Stimulated activated memory B cell treated with anti-CD40 and anti-IgM and Interleukin-4, amounts not matched to agents 10 μg/mL and 1 μg/mL and 100 μg/mL, for 72 hours (primary cell): ENCODE results near the gene RPL7L1.
A peak's percentile ranks its signal among the peaks of the same experiment; 100 is the strongest.

Experiments
- ATAC-seq: fragments of 150-1000 bp; cut with Tn5 transposase; 2 replicates; pipeline ENCODE4 v1.10.0; 2021
- H3K27ac Mint-ChIP-seq: one replicate; pipeline ENCODE4 v1.8.0; 2022; ENCODE audit warnings: mild to moderate bottlenecking, mixed read lengths
- H3K27me3 Mint-ChIP-seq: one replicate; pipeline ENCODE4 v1.8.0; 2022; ENCODE audit warnings: mixed read lengths
- H3K36me3 Mint-ChIP-seq: one replicate; pipeline ENCODE4 v1.8.0; 2022; ENCODE audit warnings: mixed read lengths
- H3K4me1 Mint-ChIP-seq: one replicate; pipeline ENCODE4 v1.8.0; 2022; ENCODE audit warnings: mixed read lengths
- H3K4me3 Mint-ChIP-seq: one replicate; pipeline ENCODE4 v1.8.0; 2022; ENCODE audit warnings: mild to moderate bottlenecking, moderate library complexity, mixed read lengths
- H3K9me3 Mint-ChIP-seq: one replicate; pipeline ENCODE4 v1.8.0; 2022; ENCODE audit warnings: mixed read lengths

RPL7L1 gene

GRCh38 chr6:42907336-42907735 lies 27.9 kb downstream of the RPL7L1 start:
- Mint-ChIP-seq H3K27ac (no peak overlapping the region), H3K27me3 (peaks cover 8% of the 10 kb centered on the region), H3K9me3 (no peaks in the 10 kb centered on the region), H3K4me1 (peaks cover 5% of the 10 kb centered on the region), H3K36me3 (no peaks in the 10 kb centered on the region), H3K4me3 (no peak overlapping the region)
- no peak for ATAC-seq

DNA sequence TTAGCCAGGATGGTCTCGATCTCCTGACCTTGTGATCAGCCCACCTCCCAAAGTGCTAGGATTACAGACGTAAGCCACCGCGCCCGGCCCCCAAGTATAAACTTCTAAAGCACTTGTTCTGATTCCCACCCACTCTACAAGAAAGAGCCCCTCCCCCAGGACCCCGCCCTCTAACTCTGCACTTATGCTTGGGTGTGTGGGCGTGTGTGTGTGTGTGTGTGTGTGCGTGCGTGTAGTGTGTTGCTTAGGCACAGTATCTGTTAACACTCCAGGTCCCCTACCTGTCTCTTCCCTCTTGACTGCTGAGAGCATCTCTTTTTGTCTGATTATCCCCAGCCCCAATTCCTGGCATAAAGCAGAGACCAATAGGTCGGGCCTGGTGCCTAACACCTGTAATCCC lies 30.4 kb downstream of the RPL7L1 start:
- Mint-ChIP-seq H3K36me3 (no peaks in the 10 kb centered on the region), H3K4me3 (no peak overlapping the region), H3K27me3 (peaks cover 8% of the 10 kb centered on the region), H3K9me3 (no peaks in the 10 kb centered on the region), H3K4me1 (peaks cover 5% of the 10 kb centered on the region), H3K27ac (no peak overlapping the region)
- ATAC-seq, result no peak

DNA sequence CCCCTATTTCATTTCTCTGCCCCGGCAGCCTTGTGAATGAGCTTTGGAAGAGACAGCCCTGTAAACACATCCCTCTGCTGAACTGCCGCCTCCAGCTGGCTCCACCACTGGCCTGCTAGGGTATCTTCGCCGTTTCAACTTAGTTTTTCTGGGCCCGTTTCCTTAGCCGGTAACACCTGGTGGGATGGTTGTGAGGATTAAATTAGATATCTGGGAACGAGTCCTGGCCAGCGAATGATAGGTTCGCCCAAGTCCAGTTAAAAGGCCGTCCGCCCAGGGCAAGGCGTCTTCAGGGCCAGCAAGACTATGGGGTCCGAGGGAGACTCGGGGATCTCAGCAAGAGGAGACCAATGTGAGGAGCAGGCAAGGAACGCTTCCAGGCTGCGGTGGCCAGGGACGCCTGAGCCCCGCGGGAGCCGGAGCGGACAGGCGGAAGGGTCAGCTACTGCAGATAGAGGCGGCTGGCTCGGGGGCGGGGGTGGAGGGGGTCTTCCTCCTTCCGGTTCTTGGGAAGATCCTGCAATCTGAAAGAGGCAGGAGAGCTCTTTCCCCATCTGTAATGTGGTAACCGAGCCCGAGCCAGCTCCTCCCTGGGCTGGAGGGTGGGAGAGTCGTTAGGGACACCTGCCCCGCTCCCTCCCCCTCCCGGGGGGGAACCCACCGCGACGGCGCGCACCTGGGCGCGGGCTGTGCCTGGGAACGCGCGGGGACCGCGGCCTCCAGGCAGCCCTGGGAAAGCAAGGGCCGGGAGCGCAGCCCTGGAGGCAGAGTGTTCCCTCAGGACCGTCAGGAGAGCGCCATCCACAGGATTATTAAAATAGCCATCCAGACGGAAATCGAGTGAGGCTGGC lies 32.0 kb downstream of the RPL7L1 start:
- Mint-ChIP-seq H3K27me3 (peaks cover 8% of the 10 kb centered on the region), H3K36me3 (no peaks in the 10 kb centered on the region), H3K4me1 (peaks cover 14% of the 10 kb centered on the region), H3K9me3 (no peaks in the 10 kb centered on the region), H3K4me3 (peak overlapping the region; percentile 37), H3K27ac (no peak overlapping the region)
- no peak for ATAC-seq

DNA sequence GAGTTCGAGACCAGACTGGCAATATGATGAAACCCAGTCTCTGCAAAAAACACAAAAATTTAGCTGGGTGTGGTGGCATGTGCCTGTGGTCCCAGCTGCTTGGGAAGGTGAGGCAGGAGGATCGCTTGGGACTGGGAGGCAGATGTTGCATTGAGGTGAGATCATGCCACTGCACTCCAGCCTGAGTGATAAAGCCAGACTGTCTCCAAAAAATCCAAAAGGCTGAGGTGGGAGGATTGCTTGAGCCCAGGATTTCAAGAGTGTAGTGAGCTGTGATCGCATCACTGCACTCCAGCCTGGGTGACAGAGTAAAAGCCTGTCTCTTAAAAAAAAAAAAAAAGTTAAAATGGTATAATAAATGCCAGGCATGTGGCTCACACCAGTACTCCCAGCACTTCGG lies 35.1 kb downstream of the RPL7L1 start:
- H3K4me1 Mint-ChIP-seq, result peaks cover 14% of the 10 kb centered on the region
- H3K27ac Mint-ChIP-seq, result no peak overlapping the region

GRCh38 chr6:42915732-42916131 lies 36.3 kb downstream of the RPL7L1 start, which contains the start of gene PTCRA:
Gene PTCRA, plus strand, starts transcription at chr6:42916053. Its CDS starts 17 bp downstream, at chr6:42916070.
- H3K4me3 Mint-ChIP-seq, result no peak within 1 kb of the TSS
- ATAC-seq, result peak; percentile 62
- H3K27me3 Mint-ChIP-seq, result peaks cover 8% of the 10 kb centered on the region
- peaks cover 14% of the 10 kb centered on the region for H3K4me1 Mint-ChIP-seq
- H3K27ac Mint-ChIP-seq, result peak within 1 kb of the TSS; percentile 68
- no peaks in the 10 kb centered on the region for H3K9me3 Mint-ChIP-seq
- no peaks in the 10 kb centered on the region for H3K36me3 Mint-ChIP-seq

More for the DNA sequence above, 35.1 kb downstream of the RPL7L1 start:
- Mint-ChIP-seq H3K9me3 (no peaks in the 10 kb centered on the region), H3K4me3 (no peak overlapping the region), H3K27me3 (peaks cover 8% of the 10 kb centered on the region), H3K36me3 (no peaks in the 10 kb centered on the region)
- ATAC-seq, result no peak

DNA sequence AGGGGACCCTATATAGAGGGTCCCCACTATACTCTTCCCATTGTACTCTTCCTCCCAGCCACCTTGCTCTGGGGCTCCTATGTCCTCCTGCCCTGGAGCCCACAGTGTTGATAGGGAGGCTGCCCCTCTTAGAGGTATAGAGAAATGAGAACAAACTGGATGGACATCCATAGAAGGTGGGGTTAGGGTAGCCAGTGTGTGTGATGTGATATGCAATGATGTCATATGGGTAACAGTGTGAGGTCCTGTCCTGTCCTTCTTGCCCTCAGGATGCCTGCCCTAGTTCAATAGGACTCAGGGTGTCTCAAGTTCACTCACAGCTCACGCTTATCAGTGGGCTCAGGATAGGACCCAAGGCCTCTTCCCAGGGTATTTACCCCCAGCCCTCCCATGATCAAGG lies 36.9 kb downstream of the RPL7L1 start:
- Mint-ChIP-seq H3K27ac (peak overlapping the region; percentile 68), H3K9me3 (no peaks in the 10 kb centered on the region), H3K4me1 (peaks cover 10% of the 10 kb centered on the region), H3K36me3 (no peaks in the 10 kb centered on the region), H3K27me3 (peaks cover 3% of the 10 kb centered on the region), H3K4me3 (no peak overlapping the region)
- ATAC-seq, result peak; percentile 34

DNA sequence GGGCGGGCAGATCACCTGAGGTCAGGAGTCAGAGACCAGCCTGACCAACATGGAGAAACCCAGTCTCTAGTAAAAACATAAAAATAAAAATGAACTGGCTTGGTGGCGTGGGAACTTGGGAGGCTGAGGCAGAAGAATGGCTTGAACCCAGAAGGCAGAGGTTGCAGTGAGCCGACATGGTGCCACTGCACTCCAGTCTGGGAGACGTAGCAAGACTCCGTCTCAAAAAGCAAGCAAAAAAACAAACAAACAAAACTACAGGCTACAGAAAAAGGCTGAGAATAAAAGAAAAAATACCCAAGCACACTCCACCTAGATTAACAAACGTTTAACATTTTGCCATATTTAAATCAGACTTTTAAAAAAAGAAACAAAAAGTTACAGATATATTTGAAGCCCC lies 42.4 kb downstream of the RPL7L1 start:
- Mint-ChIP-seq H3K27me3 (no peaks in the 10 kb centered on the region), H3K4me1 (peaks cover 20% of the 10 kb centered on the region), H3K4me3 (no peak overlapping the region), H3K27ac (peak overlapping the region; percentile 26), H3K36me3 (no peaks in the 10 kb centered on the region), H3K9me3 (no peaks in the 10 kb centered on the region)
- ATAC-seq, result no peak

- Mint-ChIP-seq H3K27ac (peak overlapping the region; percentile 27), H3K9me3 (no peaks in the 10 kb centered on the region), H3K4me1 (peaks cover 26% of the 10 kb centered on the region), H3K4me3 (no peak overlapping the region), H3K27me3 (no peaks in the 10 kb centered on the region), H3K36me3 (no peaks in the 10 kb centered on the region)
- no peak for ATAC-seq
These were observed 44.2 kb downstream of the RPL7L1 start for GRCh38 chr6:42923666-42924065.

- Mint-ChIP-seq H3K4me3 (no peak overlapping the region), H3K27me3 (no peaks in the 10 kb centered on the region), H3K36me3 (peaks cover 4% of the 10 kb centered on the region), H3K9me3 (no peaks in the 10 kb centered on the region), H3K4me1 (peaks cover 30% of the 10 kb centered on the region), H3K27ac (peak overlapping the region; percentile 74)
- no peak for ATAC-seq
These were observed 45.9 kb downstream of the RPL7L1 start for GRCh38 chr6:42925248-42925857.

DNA sequence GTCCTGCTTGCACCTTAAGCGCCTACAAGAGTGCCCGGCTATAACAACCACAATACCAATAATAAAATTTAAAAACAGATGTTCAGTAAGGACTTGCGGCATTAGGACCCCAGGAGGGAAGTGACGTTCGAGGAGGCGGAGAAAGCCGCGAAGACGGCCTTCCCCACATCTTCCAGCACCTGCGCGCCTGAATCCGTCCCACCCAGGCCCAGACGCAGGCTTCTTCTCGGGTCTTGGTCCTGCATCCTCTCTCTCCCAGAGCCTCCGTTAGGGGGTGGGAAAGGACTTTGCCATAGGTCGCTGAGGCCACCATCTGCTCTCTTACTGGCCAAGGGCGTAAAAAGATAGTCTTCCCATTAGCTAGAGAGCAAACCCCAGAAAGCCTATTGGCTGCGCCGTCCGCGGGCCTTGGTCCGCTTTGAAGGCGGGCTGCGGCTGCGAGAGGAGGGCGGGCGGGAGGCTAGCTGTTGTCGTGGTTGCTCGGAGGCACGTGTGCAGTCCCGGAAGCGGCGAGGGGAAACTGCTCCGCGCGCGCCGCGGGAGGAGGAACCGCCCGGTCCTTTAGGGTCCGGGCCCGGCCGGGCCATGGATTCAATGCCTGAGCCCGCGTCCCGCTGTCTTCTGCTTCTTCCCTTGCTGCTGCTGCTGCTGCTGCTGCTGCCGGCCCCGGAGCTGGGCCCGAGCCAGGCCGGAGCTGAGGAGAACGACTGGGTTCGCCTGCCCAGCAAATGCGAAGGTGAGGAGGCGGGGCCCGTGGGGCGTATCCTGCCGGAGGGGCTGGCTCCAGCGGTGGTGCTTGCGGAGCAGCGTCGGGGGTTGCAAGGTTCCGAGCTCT lies 49.8 kb downstream of the RPL7L1 start, which contains the start of gene CNPY3:
CNPY3 (plus strand) TSS at position 495 of the 835 bp plus-strand sequence; CDS start at position 586, 91 bp downstream.
- Mint-ChIP-seq H3K9me3 (no peaks in the 10 kb centered on the region), H3K27me3 (no peaks in the 10 kb centered on the region), H3K4me3 (peak within 1 kb of the TSS; percentile 97), H3K36me3 (peaks cover 37% of the 10 kb centered on the region), H3K4me1 (peaks cover 49% of the 10 kb centered on the region), H3K27ac (peak within 1 kb of the TSS; percentile 97)
- peak; percentile 90 for ATAC-seq

DNA sequence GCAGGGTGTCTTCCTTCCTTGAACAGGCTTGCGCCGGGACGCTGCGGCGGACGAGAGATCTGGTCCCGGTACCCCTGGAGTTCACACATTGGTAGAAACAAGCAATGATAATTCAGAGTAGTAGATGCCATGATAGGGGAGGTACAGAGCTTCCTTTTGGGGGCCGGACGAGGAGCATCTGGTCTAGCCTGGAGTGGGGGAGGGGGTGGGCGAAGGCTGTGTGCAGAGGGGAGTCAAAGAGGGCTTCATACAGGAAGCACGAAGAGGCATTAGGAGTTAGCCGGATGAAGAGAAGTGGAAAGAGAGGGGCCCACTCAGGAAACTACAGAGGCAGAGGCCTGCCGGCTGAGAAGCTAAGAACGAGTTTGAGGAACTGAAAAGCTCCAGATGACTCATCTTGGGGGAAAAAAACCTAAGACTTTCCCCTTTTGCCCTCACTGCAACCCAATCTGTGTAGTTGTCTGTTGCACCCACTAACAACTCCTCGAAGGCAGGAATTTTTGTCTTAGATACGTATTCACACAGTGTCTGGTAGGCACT lies 50.5 kb downstream of the RPL7L1 start:
- no peaks in the 10 kb centered on the region for H3K9me3 Mint-ChIP-seq
- H3K27me3 Mint-ChIP-seq, result no peaks in the 10 kb centered on the region
- H3K27ac Mint-ChIP-seq, result peak overlapping the region; percentile 97
- H3K4me3 Mint-ChIP-seq, result peak overlapping the region; percentile 97
- H3K4me1 Mint-ChIP-seq, result peaks cover 52% of the 10 kb centered on the region
- H3K36me3 Mint-ChIP-seq, result peaks cover 38% of the 10 kb centered on the region
- ATAC-seq, result peak; percentile 77

DNA sequence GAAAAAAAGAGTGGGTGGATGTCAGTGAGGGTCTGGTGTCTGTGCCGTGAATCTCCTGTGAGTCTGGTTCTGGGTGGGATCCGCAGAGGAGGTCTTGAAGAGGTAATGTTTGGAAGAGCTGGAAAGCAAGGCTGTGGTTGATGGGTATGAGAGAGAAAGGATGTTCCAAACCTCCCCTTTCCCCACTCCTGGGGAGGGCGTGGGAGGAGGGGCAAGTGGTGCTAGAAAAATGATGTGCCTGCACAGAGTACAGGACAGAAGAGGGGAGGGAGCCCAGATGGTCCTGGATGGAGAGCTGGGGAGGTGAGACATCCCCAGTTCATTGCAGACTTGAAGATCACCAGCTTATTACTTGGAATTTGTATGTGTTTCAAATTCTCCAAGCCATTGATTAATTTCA lies 53.0 kb downstream of the RPL7L1 start:
- no peaks in the 10 kb centered on the region for H3K9me3 Mint-ChIP-seq
- H3K27me3 Mint-ChIP-seq, result no peaks in the 10 kb centered on the region
- peak overlapping the region; percentile 97 for H3K4me3 Mint-ChIP-seq
- peaks cover 76% of the 10 kb centered on the region for H3K4me1 Mint-ChIP-seq
- no peak for ATAC-seq
- peak overlapping the region; percentile 97 for H3K27ac Mint-ChIP-seq
- H3K36me3 Mint-ChIP-seq, result peaks cover 60% of the 10 kb centered on the region

DNA sequence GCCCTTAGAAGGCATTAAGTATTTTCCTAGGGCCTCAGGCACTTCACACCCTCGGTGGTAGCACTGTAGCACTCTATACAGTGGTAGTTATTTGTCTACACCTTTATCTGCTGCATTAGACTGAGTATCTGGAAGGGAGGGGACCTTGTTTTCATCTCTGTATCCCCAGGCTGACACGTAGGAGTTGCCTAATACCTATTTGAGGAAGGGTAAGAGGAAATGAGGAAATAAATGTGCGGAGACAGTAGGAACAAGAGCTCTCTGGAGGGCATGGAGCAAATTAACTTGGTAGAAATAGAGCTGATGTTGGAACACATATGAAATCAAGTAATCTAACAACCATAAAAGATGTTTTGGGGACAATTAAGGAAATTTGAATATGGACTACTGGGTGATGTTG lies 53.8 kb downstream of the RPL7L1 start:
- Mint-ChIP-seq H3K4me1 (peaks cover 81% of the 10 kb centered on the region), H3K9me3 (no peaks in the 10 kb centered on the region), H3K27ac (peak overlapping the region; percentile 97), H3K4me3 (peak overlapping the region; percentile 97), H3K27me3 (no peaks in the 10 kb centered on the region), H3K36me3 (peaks cover 66% of the 10 kb centered on the region)
- no peak for ATAC-seq

GRCh38 chr6:42935322-42935721 lies 55.9 kb downstream of the RPL7L1 start:
- Mint-ChIP-seq H3K9me3 (no peaks in the 10 kb centered on the region), H3K4me1 (peaks cover 82% of the 10 kb centered on the region), H3K36me3 (peaks cover 83% of the 10 kb centered on the region), H3K27ac (peak overlapping the region; percentile 18), H3K4me3 (peak overlapping the region; percentile 21), H3K27me3 (no peaks in the 10 kb centered on the region)
- ATAC-seq, result peak; percentile 89

- Mint-ChIP-seq H3K36me3 (peaks cover 86% of the 10 kb centered on the region), H3K27me3 (no peaks in the 10 kb centered on the region), H3K9me3 (no peaks in the 10 kb centered on the region), H3K4me3 (no peak overlapping the region), H3K27ac (peak overlapping the region; percentile 57), H3K4me1 (peaks cover 71% of the 10 kb centered on the region)
- ATAC-seq, result no peak
These were observed 57.0 kb downstream of the RPL7L1 start for GRCh38 chr6:42936398-42936797.
